ENCODE measurements around the gene SEMA6A. TPM values are rescaled to one million over a fixed set of nuclear protein-coding genes. Genes with fewer than 3 reads are reported as not detected.

SEMA6A gene
- total and polyA plus RNA-seq, 4 donors, result 3.7 to 11.4 (median 5.6) TPM

GRCh38 chr5:116454417-116454927, 120.2 kb downstream of the SEMA6A start:
- 65% methylated on average over 9 of the region's 9 CpGs for WGBS
- no peaks in the 10 kb centered on the region for H3K36me3 ChIP-seq (ENCODE audit: control insufficient read depth in 4 of 4, insufficient read depth in 3 of 4, low read depth in 1 of 4, low read length in 3 of 4)
- H3K27me3 ChIP-seq (ENCODE audit: control insufficient read depth in 4 of 4, insufficient read depth in 4 of 4, low read length in 3 of 4), result no peaks in the 10 kb centered on the region
- TF ChIP-seq YY1 (IDR thresholded peaks at IDR 0.05) (no peak), RAD21 (IDR thresholded peaks at IDR 0.05) (peak in 1 of 2 donors; percentile 3)
- H3K4me1 ChIP-seq (ENCODE audit: control insufficient read depth in 4 of 4, insufficient read depth in 4 of 4, low read length in 3 of 4), result no peaks in the 10 kb centered on the region
- H3K4me3 ChIP-seq (ENCODE audit: low read depth in 1 of 3, low read length in 3 of 3), result no peak overlapping the region
- no peaks in the 10 kb centered on the region for H3K9me3 ChIP-seq (ENCODE audit: control insufficient read depth in 4 of 4, low read length in 3 of 4)
- H3K27ac ChIP-seq (ENCODE audit: low read depth in 1 of 2, low read length in 2 of 2), result no peak overlapping the region
- H3K9ac ChIP-seq (ENCODE audit: low read depth in 1 of 2, low read length in 2 of 2), result no peak overlapping the region
- DNase-seq (ENCODE audit: low spot score), result no peak

GRCh38 chr5:116453988-116454411, 120.6 kb downstream of the SEMA6A start:
- Histone ChIP-seq H3K9me3 (ENCODE audit: control insufficient read depth in 4 of 4, low read length in 3 of 4) (no peaks in the 10 kb centered on the region), H3K4me3 (ENCODE audit: low read depth in 1 of 3, low read length in 3 of 3) (no peak overlapping the region), H3K36me3 (ENCODE audit: control insufficient read depth in 4 of 4, insufficient read depth in 3 of 4, low read depth in 1 of 4, low read length in 3 of 4) (no peaks in the 10 kb centered on the region), H3K9ac (ENCODE audit: low read depth in 1 of 2, low read length in 2 of 2) (no peak overlapping the region), H3K4me1 (ENCODE audit: control insufficient read depth in 4 of 4, insufficient read depth in 4 of 4, low read length in 3 of 4) (no peaks in the 10 kb centered on the region), H3K27ac (ENCODE audit: low read depth in 1 of 2, low read length in 2 of 2) (no peak overlapping the region), H3K27me3 (ENCODE audit: control insufficient read depth in 4 of 4, insufficient read depth in 4 of 4, low read length in 3 of 4) (no peaks in the 10 kb centered on the region)
- TF ChIP-seq GABPA (IDR thresholded peaks at IDR 0.05 in 1 of 2, conservative IDR thresholded peaks at IDR 0.05 in 1 of 2) (no peak), SP1 (IDR thresholded peaks at IDR 0.05) (no peak), RXRA (IDR thresholded peaks at IDR 0.05) (no peak)
- 73% methylated on average over 5 of the region's 5 CpGs for WGBS
- no peak for DNase-seq (ENCODE audit: low spot score)

- Histone ChIP-seq H3K4me1 (ENCODE audit: control insufficient read depth in 4 of 4, insufficient read depth in 4 of 4, low read length in 3 of 4) (no peaks in the 10 kb centered on the region), H3K9me3 (ENCODE audit: control insufficient read depth in 4 of 4, low read length in 3 of 4) (no peaks in the 10 kb centered on the region), H3K27ac (ENCODE audit: low read depth in 1 of 2, low read length in 2 of 2) (no peak overlapping the region), H3K4me3 (ENCODE audit: low read depth in 1 of 3, low read length in 3 of 3) (no peak overlapping the region), H3K36me3 (ENCODE audit: control insufficient read depth in 4 of 4, insufficient read depth in 3 of 4, low read depth in 1 of 4, low read length in 3 of 4) (no peaks in the 10 kb centered on the region), H3K27me3 (ENCODE audit: control insufficient read depth in 4 of 4, insufficient read depth in 4 of 4, low read length in 3 of 4) (no peaks in the 10 kb centered on the region), H3K9ac (ENCODE audit: low read depth in 1 of 2, low read length in 2 of 2) (no peak overlapping the region)
- TF ChIP-seq HNF4A (conservative IDR thresholded peaks at IDR 0.05) (no peak), YY1 (IDR thresholded peaks at IDR 0.05) (no peak), JUND (IDR thresholded peaks at IDR 0.05) (no peak), RAD21 (IDR thresholded peaks at IDR 0.05) (no peak), SP1 (IDR thresholded peaks at IDR 0.05) (no peak), CTCF (IDR thresholded peaks at IDR 0.05; ENCODE audit: low read depth, low read length, missing input control) (no peak)
- 95% methylated on average over 2 of the region's 2 CpGs for WGBS
- DNase-seq (ENCODE audit: low spot score), result no peak
Measured at GRCh38 chr5:116452774-116453368, 121.8 kb downstream of the SEMA6A start.

GRCh38 chr5:116451905-116452450, 122.6 kb downstream of the SEMA6A start:
- Histone ChIP-seq H3K36me3 (ENCODE audit: control insufficient read depth in 4 of 4, insufficient read depth in 3 of 4, low read depth in 1 of 4, low read length in 3 of 4) (peaks cover 0 to 4% (median 0%) of the 10 kb centered on the region in 4 donors), H3K27me3 (ENCODE audit: control insufficient read depth in 4 of 4, insufficient read depth in 4 of 4, low read length in 3 of 4) (no peaks in the 10 kb centered on the region), H3K4me1 (ENCODE audit: control insufficient read depth in 4 of 4, insufficient read depth in 4 of 4, low read length in 3 of 4) (no peaks in the 10 kb centered on the region), H3K9ac (ENCODE audit: low read depth in 1 of 2, low read length in 2 of 2) (no peak overlapping the region), H3K27ac (ENCODE audit: low read depth in 1 of 2, low read length in 2 of 2) (no peak overlapping the region), H3K4me3 (ENCODE audit: low read depth in 1 of 3, low read length in 3 of 3) (no peak overlapping the region), H3K9me3 (ENCODE audit: control insufficient read depth in 4 of 4, low read length in 3 of 4) (no peaks in the 10 kb centered on the region)
- WGBS, result 87% methylated on average over 3 of the region's 3 CpGs
- no peak for DNase-seq (ENCODE audit: low spot score)
- TF ChIP-seq EGR1 (IDR thresholded peaks at IDR 0.05; ENCODE audit: low read depth in 2 of 2) (no peak), HNF4G (IDR thresholded peaks at IDR 0.05) (no peak), FOXA2 (IDR thresholded peaks at IDR 0.05) (no peak), GABPA (IDR thresholded peaks at IDR 0.05 in 1 of 2, conservative IDR thresholded peaks at IDR 0.05 in 1 of 2) (no peak), JUND (IDR thresholded peaks at IDR 0.05) (no peak), FOXA1 (IDR thresholded peaks at IDR 0.05) (no peak), CTCF (IDR thresholded peaks at IDR 0.05; ENCODE audit: low read depth, low read length, missing input control) (no peak), REST (IDR thresholded peaks at IDR 0.05) (no peak), SP1 (IDR thresholded peaks at IDR 0.05) (no peak), ATF3 (IDR thresholded peaks at IDR 0.05) (no peak), RAD21 (IDR thresholded peaks at IDR 0.05) (no peak)

Measured in liver (tissue), 9 donors.